SK-N-DZ (cell line): ENCODE results near the gene TMEM62.
"Not testable (repeated sequence)": the region's sequence is repeated elsewhere in the genome, so short reads cannot be mapped to it uniquely, and the experiment has no call there.

ENCODE experiments used
- DNase-seq: peaks from one replicate; pipeline ENCODE4 v3.0.0-alpha.2; 2015; ENCODE audit warnings: low spot score

TMEM62 gene

DNA sequence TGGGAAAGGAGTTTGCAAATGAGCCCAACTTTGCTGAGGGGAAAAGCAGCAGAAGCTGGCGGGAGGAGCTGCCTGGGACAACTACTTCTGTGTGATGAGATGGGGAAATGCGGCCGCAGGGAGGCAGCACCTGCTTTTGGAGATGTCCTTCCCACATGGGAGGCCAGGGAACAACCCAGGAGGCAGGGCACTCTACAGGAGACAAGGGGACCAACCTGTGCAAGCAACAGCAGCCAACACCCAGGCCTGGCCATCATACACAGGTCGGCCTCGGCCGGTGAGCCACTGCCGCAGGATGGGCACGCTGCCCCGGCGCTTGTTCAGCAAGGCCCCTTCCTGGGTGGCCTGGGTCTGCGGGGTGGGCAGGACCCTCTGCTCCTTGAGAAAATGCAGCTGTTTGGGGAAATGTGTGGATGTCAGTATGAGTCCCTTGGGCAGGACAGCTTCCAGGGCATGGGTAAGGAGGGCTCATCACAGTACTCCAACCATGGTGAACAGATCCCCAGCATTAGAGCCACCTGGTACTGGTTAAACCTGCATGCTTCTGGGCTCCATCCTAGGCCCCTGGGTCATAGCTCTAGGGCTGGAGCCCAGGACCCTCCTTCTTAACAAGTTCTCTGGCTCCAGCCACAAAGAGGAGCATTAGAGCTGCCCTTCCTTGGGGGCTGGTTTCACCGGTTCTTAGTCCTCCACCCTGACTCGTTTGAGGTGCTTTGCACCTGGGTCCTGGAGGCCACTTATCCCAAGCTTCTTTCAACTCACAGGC, 75.9 kb downstream of the TMEM62 start:
- DNase-seq, result no peak

DNA sequence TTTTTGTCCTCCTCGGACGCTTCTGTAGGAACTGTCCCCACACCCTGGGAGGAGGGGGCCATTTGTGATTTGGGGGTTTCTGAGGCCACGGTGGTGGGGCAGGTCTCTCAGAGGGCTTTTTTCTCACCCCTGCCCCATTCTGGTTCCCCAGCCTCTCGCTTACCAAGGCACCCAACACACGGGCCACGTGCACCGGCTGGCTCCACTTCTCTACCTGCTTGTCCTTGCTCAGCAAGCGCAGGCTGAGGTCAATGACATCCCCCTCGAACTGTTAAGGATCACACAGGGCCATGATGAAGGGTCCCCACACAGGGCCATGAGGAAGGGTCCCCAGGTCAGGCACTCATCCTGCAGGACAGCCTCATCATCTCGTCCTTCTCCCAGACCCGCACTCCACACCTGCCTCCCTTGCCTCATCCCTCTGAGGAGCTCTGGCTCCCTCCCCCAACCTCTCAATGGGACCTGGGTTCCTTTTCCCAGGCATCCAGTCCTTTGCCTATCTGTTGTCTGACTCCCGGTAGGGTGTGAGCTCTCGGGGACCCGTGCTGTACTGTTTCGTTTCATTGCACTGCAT, 76.9 kb downstream of the TMEM62 start:
- DNase-seq, result no peak

DNA sequence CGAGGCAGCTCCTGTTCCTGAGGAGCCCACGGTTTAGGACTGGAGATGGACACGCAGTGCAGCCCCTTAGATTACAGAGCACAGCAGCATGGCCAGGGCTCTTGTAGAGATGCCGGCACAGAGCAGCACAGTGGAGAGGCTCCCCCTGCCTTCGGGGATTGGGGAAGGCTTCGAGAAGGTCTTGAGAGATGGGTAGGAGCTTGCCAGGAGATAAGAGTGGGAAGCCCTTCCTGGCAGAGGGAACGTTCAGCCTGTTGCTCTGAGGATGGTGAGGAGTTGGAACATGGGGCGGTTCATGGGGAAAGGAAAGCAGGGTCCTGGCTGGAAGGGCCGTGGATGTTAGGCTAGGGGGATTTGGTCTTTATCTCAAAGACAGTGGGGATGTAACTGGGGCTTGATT, 77.4 kb downstream of the TMEM62 start:
- DNase-seq, result no peak

DNA sequence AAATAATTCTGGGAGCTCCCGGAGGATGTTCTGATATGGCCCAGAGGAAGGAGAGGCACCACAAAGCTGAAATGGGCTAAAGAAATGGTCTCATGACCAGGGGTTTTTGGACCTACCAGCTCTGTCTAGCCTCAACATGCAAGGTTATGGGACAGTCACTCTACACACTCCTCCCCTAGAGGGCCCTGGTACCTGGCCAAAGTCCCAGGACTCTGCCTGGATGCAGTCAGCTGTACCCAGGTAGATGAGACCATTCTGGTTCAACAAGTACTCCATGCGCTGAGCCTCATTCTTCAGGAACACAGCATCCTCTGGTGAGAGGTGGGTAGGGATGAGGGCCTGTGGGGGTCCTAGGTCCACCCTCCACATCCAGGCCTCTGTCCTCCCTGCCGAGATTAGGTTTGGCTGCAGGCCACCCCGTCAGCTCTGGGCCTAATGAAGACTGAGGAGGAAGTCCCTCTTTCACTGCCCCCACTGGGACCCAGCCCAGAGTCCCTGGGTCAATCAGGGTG, 77.9 kb downstream of the TMEM62 start:
- DNase-seq, result no peak

DNA sequence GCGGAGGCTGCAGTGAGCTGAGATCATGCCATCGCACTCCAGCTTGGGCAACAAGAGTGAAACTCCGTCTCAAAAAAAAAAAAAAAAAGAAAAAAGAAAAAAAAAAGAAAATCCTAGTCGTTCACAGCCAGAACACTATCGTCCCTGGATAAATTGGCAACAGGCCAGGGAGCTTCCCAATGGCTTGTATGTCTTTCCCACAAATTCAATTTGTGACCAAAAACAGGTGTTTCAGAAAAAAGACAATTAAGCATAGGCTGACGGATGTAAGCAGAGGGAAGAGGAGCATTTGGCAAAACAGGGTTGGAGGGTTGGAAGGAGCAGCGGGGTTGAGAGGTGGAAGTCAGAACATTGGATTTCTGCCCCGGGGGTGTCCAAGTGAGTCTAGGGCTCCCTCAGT, 78.9 kb downstream of the TMEM62 start:
- peak; percentile 86 for DNase-seq

DNA sequence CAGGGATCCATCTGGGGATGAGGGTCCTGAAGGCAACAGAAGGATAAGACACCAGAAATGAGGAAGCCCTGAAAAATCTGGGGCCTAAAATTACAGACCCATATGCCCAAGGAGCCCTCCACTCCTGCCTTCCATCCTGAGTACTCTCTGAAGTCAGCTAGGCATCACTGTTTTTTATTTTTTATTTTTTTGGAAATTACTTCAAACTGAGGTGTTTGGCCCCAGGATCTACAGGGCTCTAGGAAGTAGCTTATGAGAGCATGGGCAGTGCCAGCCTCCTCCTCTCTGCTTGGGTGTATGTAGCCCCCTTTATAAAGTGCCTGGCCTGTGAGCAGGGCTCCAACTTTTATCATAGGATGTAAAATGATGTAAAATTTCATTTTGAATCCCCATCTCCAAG, 79.6 kb downstream of the TMEM62 start:
- DNase-seq, result no peak

DNA sequence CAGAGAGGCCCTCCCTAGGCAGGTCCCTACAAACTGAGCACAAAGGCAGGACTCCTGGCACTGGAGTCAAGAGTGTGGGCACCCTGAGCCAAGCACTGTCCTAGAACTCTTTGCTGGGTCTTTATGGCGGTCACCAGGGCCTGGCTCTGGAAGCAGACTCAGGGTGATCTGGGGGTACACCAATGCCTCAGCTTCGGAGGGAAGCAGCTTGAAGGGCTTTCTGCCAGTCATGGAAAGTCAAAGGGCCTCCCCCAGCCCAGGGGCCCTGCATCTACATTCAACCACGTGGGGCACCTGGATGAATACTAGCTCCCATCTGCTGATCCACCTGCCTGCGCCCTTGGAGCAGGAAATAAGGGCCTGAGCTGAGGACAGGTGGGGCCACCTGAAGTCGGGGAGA, 80.1 kb downstream of the TMEM62 start:
- DNase-seq, result no peak

DNA sequence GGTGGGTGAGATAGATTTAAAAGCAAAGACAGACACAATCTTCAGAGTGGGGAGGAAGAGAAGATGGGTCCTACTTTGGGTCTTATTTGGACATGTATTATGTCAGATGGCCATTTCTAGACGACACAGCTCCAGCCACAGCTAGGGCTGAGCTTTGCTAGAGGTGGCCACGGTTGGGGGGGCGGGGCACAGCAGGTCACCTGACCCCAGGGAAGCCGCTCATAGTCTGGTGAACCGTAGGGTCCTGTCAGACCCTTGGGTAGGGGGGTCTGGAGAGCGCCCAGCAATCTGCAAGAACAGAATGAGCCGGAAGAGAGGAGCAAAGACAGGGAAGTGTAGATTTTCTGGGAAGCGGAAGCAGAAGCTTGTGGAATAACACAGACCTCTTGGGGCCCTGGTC, 80.8 kb downstream of the TMEM62 start:
- no peak for DNase-seq

DNA sequence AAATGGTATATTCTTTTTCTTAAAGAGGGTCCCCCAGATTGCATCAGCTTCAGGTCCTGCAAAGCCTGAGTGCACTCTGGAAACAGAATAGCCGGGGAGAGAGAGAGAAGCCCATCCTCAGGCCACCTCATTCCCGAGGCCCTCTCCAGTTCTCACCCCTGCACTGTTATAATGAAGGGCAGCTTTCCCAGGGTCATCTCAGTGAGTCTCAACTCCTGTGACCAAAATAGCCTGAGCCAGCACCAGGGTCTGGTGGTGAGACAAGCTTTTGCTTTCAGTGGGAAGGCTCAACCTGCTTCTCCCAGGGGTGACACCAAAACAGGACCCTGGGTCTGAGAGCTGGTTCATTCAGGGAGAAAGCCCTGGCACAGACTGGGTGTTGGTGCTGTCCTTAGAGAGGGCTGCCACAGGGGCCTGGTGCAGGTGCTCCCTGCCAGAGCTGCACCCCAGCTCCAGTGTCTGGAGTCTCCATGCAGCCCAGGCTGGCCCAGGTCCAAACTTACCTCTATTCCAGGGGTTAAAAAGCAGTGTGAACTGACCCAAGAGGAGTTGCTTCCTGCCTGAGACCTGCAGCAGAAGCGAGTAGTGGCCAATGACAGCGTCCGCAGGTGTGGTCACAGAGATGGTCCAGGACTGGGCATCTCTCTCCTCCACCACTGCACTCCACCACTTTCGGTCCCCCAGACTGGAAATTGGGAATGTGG, 81.4 kb downstream of the TMEM62 start:
- DNase-seq, result no peak

DNA sequence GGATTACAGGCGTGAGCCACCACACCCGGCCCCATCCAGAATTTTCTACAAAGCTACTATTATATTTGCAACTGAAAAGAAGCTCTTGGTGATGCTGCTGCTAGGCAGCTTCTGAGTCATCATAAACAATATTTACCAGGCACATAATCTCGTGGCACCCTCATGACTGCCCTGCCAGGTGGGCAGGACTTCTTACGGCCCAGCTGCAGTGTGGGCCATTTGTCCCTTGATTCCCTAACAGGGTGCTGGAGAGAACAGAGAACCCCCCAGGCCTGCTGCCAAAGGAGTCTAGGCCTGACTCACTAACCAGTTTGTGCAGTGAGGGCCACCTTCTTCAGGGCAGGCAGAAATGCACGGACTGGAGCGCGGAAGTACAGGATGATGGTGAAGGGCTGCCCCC, 82.6 kb downstream of the TMEM62 start:
- no peak for DNase-seq

DNA sequence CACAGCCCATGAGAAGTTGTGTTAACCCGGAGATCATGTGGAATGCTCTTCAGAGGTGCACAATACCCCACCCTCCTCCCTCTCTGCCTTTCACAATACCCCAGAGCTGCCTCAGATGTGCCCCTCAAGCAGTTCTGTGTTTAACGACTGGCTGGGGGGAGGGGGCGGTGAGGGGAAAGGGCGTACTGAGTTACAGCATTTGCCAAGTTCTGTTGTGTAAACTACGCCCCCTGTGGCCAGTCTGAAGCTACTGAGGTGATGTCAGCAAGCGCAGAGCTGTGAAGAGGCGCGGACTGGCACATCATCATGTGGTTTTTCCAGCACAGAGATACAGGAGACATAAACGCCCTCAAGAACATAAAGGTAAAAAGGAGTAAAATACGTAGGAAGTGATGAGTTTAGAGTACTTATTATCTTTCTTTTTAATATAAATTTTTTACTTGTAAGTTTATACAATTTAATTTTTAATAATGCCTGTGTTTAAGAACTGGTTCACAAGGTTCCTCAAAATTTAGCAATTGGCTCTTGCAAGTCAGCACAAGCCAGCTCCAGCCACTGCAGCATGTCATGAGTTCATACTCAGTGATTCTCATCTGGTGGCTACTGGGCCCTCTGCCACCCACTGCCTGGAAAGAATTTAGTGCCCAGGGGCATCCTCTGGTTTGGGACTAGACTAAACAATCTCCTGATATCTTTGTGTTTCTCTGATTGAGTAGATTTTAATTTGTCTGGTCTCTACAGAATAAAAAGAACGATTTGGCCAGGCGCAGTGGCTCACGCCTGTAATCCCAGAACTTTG, 85.7 kb downstream of the TMEM62 start:
- no peak for DNase-seq

DNA sequence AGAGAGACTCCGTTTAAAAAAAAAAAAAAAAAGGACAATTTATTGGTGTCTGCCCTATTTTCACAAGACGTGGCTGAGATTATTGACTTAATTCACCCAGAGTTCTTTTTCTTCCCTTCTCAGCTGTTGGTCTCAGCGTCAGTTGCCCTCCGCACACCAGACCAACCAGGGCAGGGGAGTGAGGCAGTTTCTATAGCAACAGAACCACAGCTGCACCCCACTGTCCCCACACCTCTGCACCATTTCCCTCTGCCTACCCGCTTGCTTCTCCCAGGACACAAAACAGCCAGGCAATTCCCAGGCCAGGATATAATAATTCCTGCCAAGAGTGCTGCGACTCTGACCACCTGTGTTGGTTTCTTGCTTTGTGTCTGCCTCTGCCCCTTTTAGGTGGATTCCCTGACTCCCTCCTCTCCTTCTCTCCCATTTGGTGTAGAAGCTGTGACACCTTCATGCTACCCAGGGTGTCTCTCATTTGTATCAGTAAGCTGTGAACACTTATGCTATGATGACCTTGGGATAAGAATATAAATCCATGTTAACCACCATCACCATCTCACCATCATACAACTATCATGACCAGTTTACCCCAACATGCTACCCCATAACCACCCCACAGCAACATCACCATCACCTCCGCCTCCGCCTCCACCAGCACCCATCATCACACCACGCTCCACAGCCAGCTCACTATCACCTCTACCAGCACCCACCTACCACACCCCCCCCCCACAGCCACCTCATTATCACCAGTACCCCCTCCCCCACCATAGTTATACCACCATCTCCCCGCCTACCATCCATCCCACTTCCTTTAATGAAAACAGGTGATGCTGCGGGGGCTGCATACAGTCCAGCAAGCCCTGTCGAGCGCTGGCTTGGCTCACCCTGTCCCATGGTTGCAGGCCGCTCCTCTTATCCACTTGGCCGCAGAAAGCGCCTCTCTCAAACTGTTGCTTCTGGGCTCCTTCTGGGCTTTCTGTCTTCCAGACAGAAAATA, 86.8 kb downstream of the TMEM62 start:
- no peak for DNase-seq

DNA sequence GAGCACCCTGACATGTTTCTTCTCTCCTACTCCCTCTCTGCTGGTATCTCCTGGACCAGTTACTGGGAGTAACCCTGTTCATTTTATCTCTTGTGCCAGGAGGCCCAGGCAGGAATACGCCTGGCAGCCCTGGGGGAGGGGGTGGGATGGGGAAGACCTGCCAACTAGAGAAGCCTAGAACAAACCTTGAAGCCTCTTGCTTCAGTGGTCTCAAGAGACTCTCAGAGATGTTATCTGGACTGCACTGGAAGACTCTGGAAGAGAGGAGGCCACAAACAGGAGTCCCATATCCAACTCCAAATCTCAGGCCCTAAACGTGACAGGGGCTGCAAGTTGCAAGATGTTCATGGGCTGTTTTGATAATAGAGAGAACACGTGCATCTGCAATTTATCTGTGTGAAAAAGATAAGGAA, 87.6 kb downstream of the TMEM62 start, which contains the start of gene EPB42:
Gene EPB42 (minus strand): TSS at position 28 of the 413 bp plus-strand sequence. CDS start 193 bp downstream, outside the sequence.
- peak; percentile 47 for DNase-seq

DNA sequence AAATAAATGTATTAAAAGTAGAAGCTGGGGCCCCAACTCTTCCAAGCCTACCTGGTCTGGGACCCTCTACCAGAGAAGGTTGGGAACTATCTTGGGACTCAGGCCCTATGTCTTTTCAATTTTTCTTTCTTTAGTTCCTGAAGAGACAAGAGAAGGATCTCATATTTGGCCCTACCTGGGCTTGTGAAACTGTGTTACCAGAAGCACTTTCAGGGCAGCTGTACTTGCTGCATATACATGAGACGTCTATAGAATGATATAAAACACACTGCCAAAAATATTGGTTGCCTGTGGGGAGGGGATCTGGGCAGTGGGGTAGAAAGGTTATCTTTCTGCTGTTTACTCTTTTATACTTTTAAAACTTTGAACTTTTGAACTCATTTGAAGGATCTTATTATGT, 88.0 kb downstream of the TMEM62 start:
- DNase-seq, result no peak

DNA sequence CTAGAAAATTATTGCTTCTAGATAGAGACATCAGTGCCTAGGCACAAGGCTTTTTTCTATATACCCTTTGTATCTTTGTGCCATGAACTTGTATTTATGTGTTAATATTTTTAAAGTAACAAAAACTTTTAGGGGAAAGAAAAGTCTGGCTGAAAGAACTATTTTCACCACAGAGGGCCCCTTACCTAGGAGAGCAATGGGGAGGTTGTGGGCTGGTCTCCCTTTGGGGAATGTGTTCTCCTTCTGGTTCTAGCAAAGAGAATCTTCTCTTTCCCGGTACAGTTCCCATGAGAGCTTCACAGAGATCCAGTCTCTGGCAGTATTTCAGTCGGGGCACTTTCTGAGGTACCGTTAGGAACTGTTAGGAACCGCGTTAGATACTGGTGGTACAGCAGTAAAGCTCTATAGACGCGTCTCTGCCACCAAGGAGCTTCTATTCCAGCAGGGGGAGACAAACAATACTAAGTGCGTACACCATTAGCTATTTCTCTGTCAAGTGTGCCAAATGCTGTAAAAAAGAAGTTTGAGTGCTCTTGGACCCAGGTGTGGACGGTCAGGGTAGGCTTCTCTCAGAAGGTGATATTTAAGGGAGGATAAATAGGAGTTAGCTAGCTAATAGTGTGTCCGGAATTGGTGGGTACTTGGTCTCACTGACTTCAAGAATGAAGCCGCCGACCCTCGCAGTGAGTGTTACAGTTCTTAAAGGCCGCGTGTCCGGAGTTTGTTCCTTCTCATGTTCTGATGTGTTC, 92.0 kb downstream of the TMEM62 start:
- DNase-seq, result peak; percentile 48

DNA sequence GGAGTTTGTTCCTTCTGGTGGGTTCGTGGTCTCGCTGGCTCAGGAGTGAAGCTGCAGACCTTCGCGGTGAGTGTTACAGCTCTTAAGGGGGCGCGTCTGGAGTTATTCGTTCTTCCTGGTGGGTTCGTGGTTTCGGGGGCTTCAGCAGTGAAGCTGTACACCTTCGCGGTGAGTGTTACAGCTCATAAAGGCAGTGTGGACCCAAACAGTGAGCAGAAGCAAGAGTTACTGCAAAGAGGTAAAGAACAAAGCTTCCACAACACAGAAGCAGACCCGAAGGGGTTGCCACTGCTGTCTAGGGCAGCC, 92.5 kb downstream of the TMEM62 start:
- not testable (repeated sequence) for DNase-seq

DNA sequence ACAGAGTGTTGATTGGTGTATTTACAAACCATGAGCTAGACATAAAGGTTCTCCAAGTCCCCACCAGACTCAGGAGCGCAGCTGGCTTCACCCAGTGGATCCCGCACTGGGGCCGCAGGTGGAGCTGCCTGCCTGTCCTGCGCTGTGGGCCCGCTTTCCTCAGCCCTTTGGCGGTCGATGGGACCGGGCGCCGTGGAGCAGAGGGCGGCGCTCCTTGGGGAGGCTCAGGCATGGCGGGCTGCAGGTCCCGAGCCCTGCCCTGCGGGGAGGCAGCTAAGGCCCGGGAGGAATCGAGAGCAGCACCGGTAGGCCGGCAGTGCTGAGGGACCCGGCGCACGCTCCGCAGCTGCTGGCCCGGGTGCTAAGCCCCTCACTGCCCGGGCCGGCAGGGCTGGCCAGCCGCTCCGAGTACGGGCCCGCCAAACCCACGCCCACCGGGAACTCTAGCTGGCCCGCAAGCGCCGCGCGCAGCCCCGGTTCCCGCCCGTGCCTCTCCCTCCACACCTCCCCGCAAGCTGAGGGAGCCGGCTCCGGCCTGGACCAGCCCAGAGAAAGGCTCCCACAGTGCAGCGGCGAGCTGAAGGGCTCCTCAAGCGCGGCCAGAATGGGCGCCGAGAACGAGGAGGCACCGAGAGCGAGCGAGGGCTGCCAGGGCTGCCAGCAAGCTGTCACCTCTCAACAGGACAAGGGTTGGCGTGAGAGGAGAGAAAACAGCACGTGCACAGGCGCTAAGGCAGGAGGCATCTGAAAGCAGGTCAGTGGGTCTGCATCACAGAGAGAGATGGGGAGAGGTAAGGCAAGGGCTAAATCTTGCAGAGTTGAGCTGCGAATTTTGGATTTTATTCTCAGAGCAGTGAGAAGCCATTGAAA, 93.3 kb downstream of the TMEM62 start:
- no peak for DNase-seq

DNA sequence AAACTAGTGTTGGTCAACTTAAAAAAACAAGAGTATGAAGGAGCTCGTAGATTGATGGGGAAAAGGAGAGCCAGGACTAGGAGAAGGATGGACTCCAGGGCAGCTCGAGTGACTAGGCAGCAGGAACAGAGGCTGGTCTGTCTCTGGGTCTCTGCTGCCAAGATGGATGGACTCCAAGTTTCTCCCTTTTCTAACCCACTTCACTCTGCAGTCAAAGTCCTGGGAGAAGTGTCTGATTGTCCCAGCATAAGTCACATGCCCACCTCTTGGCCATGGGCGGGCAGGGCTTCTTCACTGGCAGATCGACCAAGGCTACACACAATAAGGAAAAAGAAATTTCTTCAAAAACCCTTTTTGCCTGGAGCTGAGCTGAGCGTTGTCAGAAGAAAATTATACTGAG, 96.6 kb downstream of the TMEM62 start:
- DNase-seq, result no peak

DNA sequence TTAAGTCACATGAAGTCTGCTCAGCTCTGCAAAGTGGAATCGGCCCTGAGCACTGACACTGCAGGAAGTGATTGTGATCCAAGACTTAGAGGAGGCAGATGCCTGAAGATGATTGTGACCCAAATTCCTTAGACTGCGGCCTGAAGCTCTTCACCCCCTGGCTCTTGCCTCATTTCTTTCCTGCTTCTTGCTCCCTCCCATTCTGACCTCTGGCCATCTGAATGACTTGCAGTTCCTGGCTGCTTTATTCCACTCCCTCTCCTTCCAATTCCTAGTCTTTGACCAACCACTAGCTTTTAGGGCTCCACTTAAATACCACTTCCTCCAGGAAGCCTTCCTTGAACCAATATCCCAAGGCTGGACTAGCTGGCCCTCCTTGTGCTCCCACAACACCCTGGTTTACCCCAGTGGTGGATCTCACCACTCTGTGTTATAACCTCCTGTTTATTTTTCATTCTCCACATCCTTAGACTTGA, 97.3 kb downstream of the TMEM62 start:
- DNase-seq, result no peak
